ENCODE results near the gene GBGT1. TPM values are rescaled to one million over a fixed set of nuclear protein-coding genes. Genes with fewer than 3 reads are reported as not detected.

Gene GBGT1
- total and polyA plus RNA-seq, 9 of the 15 experiments (the other 6 are each of a cell fraction or from before 2014, with no cell fraction given): 0.55 to 25.8 (median 13.7) TPM

DNA sequence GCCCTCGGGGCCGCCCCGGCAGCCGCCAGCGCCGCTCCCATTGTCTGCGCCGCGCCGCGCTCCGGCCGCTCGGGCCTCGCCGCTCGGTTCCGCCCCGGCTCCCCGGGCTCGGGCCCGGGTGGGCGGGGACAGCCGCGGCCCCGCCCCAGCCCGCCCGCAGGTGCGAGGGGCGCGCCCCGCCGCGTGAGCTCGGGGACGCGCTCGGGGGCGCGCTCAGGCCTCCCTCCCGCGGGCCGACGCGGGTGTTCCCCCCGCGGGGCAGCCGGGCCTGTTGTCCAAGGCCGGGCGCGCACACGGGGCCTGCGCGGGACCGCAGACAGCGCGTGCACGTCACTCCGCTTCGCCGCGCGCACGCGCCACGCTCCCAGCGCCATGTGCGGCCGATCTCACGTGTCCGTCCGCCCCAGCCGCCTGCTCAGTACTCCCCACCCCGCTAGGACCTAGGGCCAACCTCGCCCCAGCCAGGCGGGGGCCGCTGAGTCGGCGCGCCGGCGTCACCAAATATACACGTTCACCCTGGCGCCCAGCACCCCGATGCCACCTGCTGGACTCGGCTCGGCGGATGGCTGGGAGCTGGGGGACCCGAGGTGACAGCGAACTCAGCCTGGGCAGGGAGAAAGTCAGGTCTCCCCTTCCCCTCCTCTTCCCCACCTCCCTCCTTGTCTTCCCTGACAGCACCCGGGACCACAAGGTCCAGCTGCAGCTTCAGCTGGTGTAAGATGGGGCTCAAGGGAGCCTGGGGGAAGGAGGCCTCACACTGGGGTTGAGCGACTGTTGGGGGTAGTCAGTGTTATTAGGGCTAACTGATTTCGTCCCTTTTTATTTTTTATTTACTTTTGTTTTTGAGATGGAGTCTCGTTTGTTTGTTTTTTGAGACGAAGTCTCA is 14.3 kb downstream of the GBGT1 start (continued):
- TF ChIP-seq, protein P1, sequence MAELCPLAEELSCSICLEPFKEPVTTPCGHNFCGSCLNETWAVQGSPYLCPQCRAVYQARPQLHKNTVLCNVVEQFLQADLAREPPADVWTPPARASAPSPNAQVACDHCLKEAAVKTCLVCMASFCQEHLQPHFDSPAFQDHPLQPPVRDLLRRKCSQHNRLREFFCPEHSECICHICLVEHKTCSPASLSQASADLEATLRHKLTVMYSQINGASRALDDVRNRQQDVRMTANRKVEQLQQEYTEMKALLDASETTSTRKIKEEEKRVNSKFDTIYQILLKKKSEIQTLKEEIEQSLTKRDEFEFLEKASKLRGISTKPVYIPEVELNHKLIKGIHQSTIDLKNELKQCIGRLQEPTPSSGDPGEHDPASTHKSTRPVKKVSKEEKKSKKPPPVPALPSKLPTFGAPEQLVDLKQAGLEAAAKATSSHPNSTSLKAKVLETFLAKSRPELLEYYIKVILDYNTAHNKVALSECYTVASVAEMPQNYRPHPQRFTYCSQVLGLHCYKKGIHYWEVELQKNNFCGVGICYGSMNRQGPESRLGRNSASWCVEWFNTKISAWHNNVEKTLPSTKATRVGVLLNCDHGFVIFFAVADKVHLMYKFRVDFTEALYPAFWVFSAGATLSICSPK (IDR thresholded peaks at IDR 0.05; ENCODE audit: borderline replicate concordance): no peak
- no peak for TF ChIP-seq CREB1 (IDR thresholded peaks at IDR 0.05)
- TF ChIP-seq CREB1 (CRISPR knock-in tag; IDR thresholded peaks at IDR 0.05): peak; percentile 81; the same call in 1 of the 2 replicates
- peak; percentile 45; the same call in 1 of the 2 replicates for TF ChIP-seq ILF3 (IDR thresholded peaks at IDR 0.05; ENCODE audit: borderline replicate concordance)
- TF ChIP-seq ARID2 (IDR thresholded peaks at IDR 0.05): no peak; the same call in 1 of the 2 replicates
- peak; percentile 97 for TF ChIP-seq SMAD4 (CRISPR knock-in tag; conservative IDR thresholded peaks at IDR 0.05)
- TF ChIP-seq SAP30 (IDR thresholded peaks at IDR 0.05; ENCODE audit: borderline replicate concordance, insufficient read depth, low read depth, low read length, poor library complexity, severe bottlenecking): peak; percentile 85
- TF ChIP-seq SRSF9 (IDR thresholded peaks at IDR 0.05; ENCODE audit: borderline replicate concordance, low read depth, low read length): no peak
- peak; percentile 42; the same call in 1 of the 2 replicates for TF ChIP-seq ELF4 (CRISPR knock-in tag; IDR thresholded peaks at IDR 0.05)
- peak; percentile 65 for TF ChIP-seq MECOM (CRISPR knock-in tag; IDR thresholded peaks at IDR 0.05)
- TF ChIP-seq, protein P2, sequence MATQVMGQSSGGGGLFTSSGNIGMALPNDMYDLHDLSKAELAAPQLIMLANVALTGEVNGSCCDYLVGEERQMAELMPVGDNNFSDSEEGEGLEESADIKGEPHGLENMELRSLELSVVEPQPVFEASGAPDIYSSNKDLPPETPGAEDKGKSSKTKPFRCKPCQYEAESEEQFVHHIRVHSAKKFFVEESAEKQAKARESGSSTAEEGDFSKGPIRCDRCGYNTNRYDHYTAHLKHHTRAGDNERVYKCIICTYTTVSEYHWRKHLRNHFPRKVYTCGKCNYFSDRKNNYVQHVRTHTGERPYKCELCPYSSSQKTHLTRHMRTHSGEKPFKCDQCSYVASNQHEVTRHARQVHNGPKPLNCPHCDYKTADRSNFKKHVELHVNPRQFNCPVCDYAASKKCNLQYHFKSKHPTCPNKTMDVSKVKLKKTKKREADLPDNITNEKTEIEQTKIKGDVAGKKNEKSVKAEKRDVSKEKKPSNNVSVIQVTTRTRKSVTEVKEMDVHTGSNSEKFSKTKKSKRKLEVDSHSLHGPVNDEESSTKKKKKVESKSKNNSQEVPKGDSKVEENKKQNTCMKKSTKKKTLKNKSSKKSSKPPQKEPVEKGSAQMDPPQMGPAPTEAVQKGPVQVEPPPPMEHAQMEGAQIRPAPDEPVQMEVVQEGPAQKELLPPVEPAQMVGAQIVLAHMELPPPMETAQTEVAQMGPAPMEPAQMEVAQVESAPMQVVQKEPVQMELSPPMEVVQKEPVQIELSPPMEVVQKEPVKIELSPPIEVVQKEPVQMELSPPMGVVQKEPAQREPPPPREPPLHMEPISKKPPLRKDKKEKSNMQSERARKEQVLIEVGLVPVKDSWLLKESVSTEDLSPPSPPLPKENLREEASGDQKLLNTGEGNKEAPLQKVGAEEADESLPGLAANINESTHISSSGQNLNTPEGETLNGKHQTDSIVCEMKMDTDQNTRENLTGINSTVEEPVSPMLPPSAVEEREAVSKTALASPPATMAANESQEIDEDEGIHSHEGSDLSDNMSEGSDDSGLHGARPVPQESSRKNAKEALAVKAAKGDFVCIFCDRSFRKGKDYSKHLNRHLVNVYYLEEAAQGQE (IDR thresholded peaks at IDR 0.05; ENCODE audit: borderline replicate concordance): peak; percentile 51; the same call in 1 of the 2 replicates
- TF ChIP-seq, protein P2 (CRISPR knock-in tag; IDR thresholded peaks at IDR 0.05; ENCODE audit: low read depth): peak; percentile 89
- no peak for TF ChIP-seq ZNF316 (IDR thresholded peaks at IDR 0.05)
- no peak for TF ChIP-seq CHD2 (IDR thresholded peaks at IDR 0.05; ENCODE audit: low read depth, low read length)

All from K562 (cell line).